Neuronal stem cell (in vitro differentiated cells): Measurements from ENCODE around the gene RAP1A.
A peak's percentile ranks its signal among the peaks of the same experiment; 100 is the strongest.
"Not testable (repeated sequence)": the region's sequence is repeated elsewhere in the genome, so short reads cannot be mapped to it uniquely, and the experiment has no call there.

ENCODE experiments used
- DNase-seq: peaks from one replicate; pipeline ENCODE4 v3.0.0-alpha.2; 2013; ENCODE audit warnings: low spot score
- H2AFZ ChIP-seq: one replicate; pipeline ENCODE4 v1.6.1; 2013; ENCODE audit warnings: mild to moderate bottlenecking, low read length, inconsistent platforms
- H2AK5ac ChIP-seq: 2 replicates; pipeline ENCODE4 v1.6.1; 2013; ENCODE audit warnings: low read depth, mild to moderate bottlenecking, inconsistent platforms, low read length, moderate library complexity, mixed read lengths
- H2BK120ac ChIP-seq: 2 replicates; pipeline ENCODE4 v1.6.1; 2013; ENCODE audit warnings: low read depth, mild to moderate bottlenecking, inconsistent platforms, low read length, moderate library complexity, mixed read lengths
- H2BK12ac ChIP-seq: one replicate; pipeline ENCODE4 v1.6.1; 2013; ENCODE audit warnings: low read length, inconsistent platforms
- H2BK15ac ChIP-seq: 2 replicates; pipeline ENCODE4 v1.6.1; 2013; ENCODE audit warnings: mild to moderate bottlenecking, low read length, inconsistent platforms, mixed read lengths
- H2BK5ac ChIP-seq: one replicate; pipeline ENCODE4 v1.6.1; 2013; ENCODE audit warnings: inconsistent platforms, mild to moderate bottlenecking, low read length, moderate library complexity
- H3K14ac ChIP-seq: one replicate; pipeline ENCODE4 v1.6.1; 2013; ENCODE audit warnings: low read length, inconsistent platforms
- H3K18ac ChIP-seq: 2 replicates; pipeline ENCODE4 v1.6.1; 2013; ENCODE audit warnings: low read length, inconsistent platforms
- H3K23ac ChIP-seq: 2 replicates; pipeline ENCODE4 v1.6.1; 2013; ENCODE audit warnings: low read depth, mild to moderate bottlenecking, mixed read lengths, low read length, inconsistent platforms; ENCODE audit not compliant: poor library complexity
- H3K27ac ChIP-seq: replicated peaks from 3 replicates; pipeline ENCODE4 v1.5.1; 2013; ENCODE audit warnings: low read length, inconsistent platforms
- H3K27me3 ChIP-seq, 3 experiments: 2 replicates each; pipeline ENCODE4 v1.6.1; 2013; ENCODE audit warnings: low read length in 3 of 3, mild to moderate bottlenecking in 2 of 3, inconsistent platforms in 1 of 3, low read depth in 1 of 3, mixed read lengths in 1 of 3, moderate library complexity in 1 of 3; ENCODE audit not compliant: control insufficient read depth in 3 of 3, insufficient read depth in 3 of 3
- H3K36me3 ChIP-seq, 2 donors: replicated peaks in 1 of 2; 2 replicates each; pipeline ENCODE4 v1.6.1; 2013; ENCODE audit warnings: low read length in 2 of 2; ENCODE audit not compliant: control insufficient read depth in 2 of 2, insufficient read depth in 2 of 2
- H3K4ac ChIP-seq: 2 replicates; pipeline ENCODE4 v1.6.1; 2013; ENCODE audit warnings: inconsistent platforms, mild to moderate bottlenecking, low read length, moderate library complexity
- H3K4me1 ChIP-seq, 2 donors: 1 replicate in 1 of 2; 2 replicates in 1 of 2; pipeline ENCODE4 v1.6.1; 2013; ENCODE audit warnings: low read length in 2 of 2, low read depth in 1 of 2; ENCODE audit not compliant: control insufficient read depth in 2 of 2, insufficient read depth in 1 of 2
- H3K4me2 ChIP-seq: one replicate; pipeline ENCODE4 v1.6.1; 2013; ENCODE audit warnings: mild to moderate bottlenecking, low read length, inconsistent platforms; ENCODE audit not compliant: insufficient read depth, poor library complexity, severe bottlenecking
- H3K4me3 ChIP-seq, 2 donors: 2 replicates each; pipeline ENCODE4 v1.5.1; 2013; ENCODE audit warnings: low read length in 2 of 2, mild to moderate bottlenecking in 2 of 2, inconsistent platforms in 1 of 2, moderate library complexity in 1 of 2
- H3K79me1 ChIP-seq: one replicate; pipeline ENCODE4 v1.6.1; 2013; ENCODE audit warnings: low read depth, mild to moderate bottlenecking, inconsistent platforms, low read length, moderate library complexity
- H3K9ac ChIP-seq: one replicate; pipeline ENCODE4 v1.6.1; 2013; ENCODE audit warnings: mild to moderate bottlenecking, low read depth, low read length, inconsistent platforms; ENCODE audit not compliant: poor library complexity
- H3K9me3 ChIP-seq, 2 donors: replicated peaks in 1 of 2; 2 replicates each; pipeline versions ENCODE3 to v1.6.1; 2013; ENCODE audit warnings: low read length in 2 of 2, mild to moderate bottlenecking in 2 of 2, inconsistent platforms in 1 of 2, low read depth in 1 of 2, mixed read lengths in 1 of 2, moderate library complexity in 1 of 2; ENCODE audit not compliant: control insufficient read depth in 2 of 2, insufficient read depth in 1 of 2
- H4K8ac ChIP-seq: one replicate; pipeline ENCODE4 v1.6.1; 2013; ENCODE audit warnings: low read depth, mild to moderate bottlenecking, inconsistent platforms, low read length, moderate library complexity
- H4K91ac ChIP-seq: one replicate; pipeline ENCODE4 v1.6.1; 2013; ENCODE audit warnings: low read length, low read depth, mild to moderate bottlenecking, inconsistent platforms; ENCODE audit not compliant: poor library complexity
- WGBS, 2 donors: extraction: QIAGEN DNeasy Blood & Tissue Kit; methylation state at CpG; one replicate each; pipeline ENCODE4 v1.1.7; 2013; ENCODE audit warnings: missing lambda C conversion rate in 2 of 2, mixed read lengths in 1 of 2; ENCODE audit not compliant: insufficient read length in 2 of 2, insufficient replicate concordance in 1 of 2; ENCODE audit errors: extremely low coverage in 2 of 2; 5-methylcytosine and 5-hydroxymethylcytosine counted together

RAP1A gene

GRCh38 chr1:111742292-111742691 is 122.7 kb downstream of the RAP1A start:
- WGBS, 2 donors: no CpG with 5 or more reads among the region's 14 CpGs
- H3K27me3 ChIP-seq, H3K23ac ChIP-seq, H3K4me3 ChIP-seq, H4K91ac ChIP-seq, H3K4ac ChIP-seq, H3K9me3 ChIP-seq, H3K4me2 ChIP-seq, H2BK15ac ChIP-seq, H3K9ac ChIP-seq, H3K14ac ChIP-seq, DNase-seq, H3K18ac ChIP-seq, H2AFZ ChIP-seq, H2AK5ac ChIP-seq, H2BK12ac ChIP-seq, H3K79me1 ChIP-seq, H2BK120ac ChIP-seq, H3K36me3 ChIP-seq, H2BK5ac ChIP-seq, H4K8ac ChIP-seq, H3K27ac ChIP-seq: not testable (repeated sequence)
- H3K4me1 ChIP-seq: peaks cover 10 to 12% of the 10 kb centered on the region in 2 donors

DNA sequence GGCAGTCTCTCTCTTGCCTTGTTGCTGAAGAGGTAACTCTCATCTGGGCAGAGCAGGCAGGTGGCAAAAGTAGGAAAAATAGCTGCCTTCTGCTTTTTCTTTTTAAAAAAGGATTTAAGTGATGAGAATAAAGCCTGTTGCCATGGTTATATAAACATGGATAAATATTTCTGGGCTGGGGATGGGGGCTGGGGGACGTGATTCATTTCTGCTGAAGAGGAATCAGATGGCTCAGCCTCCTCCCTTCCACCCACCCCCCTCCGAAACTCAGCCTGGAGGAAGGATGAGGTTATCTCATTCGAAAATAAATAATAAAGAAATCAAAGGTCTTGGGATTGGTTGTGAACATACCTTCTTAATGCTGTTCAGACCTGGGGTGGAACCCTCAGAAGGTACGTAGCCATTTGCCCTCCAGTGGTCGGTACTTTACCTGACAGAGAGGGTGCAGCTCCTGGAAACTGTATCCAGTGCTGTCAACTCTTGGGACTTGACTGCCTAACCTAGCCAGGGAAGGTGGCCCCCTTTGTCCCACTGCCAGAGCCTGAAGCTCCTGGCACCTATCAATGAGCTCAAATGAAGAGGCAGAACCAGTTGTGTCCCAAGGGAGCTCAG is 123.5 kb downstream of the RAP1A start:
- Histone ChIP-seq H3K14ac (no peak overlapping the region), H3K4ac (no peak overlapping the region), H4K8ac (no peak overlapping the region), H3K36me3 (no peaks in the 10 kb centered on the region), H4K91ac (no peak overlapping the region), H2AFZ (no peak overlapping the region), H3K4me1 (peaks cover 2 to 9% of the 10 kb centered on the region in 2 donors), H3K9me3 (no peaks in the 10 kb centered on the region), H3K18ac (no peak overlapping the region), H3K27ac (no peak overlapping the region), H3K79me1 (peaks cover 2% of the 10 kb centered on the region), H3K9ac (no peak overlapping the region), H3K4me3 (no peak overlapping the region), H2BK12ac (no peak overlapping the region), H3K4me2 (no peak overlapping the region), H2BK5ac (no peak overlapping the region), H2AK5ac (no peak overlapping the region), H3K23ac (no peak overlapping the region), H3K27me3 (peaks cover 0 to 2% (median 0%) of the 10 kb centered on the region in 3 experiments), H2BK120ac (peak overlapping the region; percentile 10), H2BK15ac (no peak overlapping the region)
- no peak for DNase-seq
- no CpG with 5 or more reads among the region's 5 CpGs for WGBS, 2 donors

GRCh38 chr1:111743679-111744101 is 124.1 kb downstream of the RAP1A start:
- Histone ChIP-seq H3K14ac (no peak overlapping the region), H2BK15ac (no peak overlapping the region), H2BK120ac (no peak overlapping the region), H2BK12ac (no peak overlapping the region), H3K4me3 (no peak overlapping the region), H3K9ac (no peak overlapping the region), H3K79me1 (no peaks in the 10 kb centered on the region), H3K27me3 (peaks cover 0 to 2% (median 0%) of the 10 kb centered on the region in 3 experiments), H3K36me3 (no peaks in the 10 kb centered on the region), H4K8ac (no peak overlapping the region), H2AK5ac (no peak overlapping the region), H3K23ac (no peak overlapping the region), H2AFZ (no peak overlapping the region), H3K4ac (no peak overlapping the region), H3K4me1 (peaks cover 5 to 11% of the 10 kb centered on the region in 2 donors), H3K27ac (no peak overlapping the region), H3K9me3 (no peaks in the 10 kb centered on the region), H4K91ac (no peak overlapping the region), H2BK5ac (no peak overlapping the region), H3K18ac (peak overlapping the region; percentile 13), H3K4me2 (no peak overlapping the region)
- no CpG with 5 or more reads among the region's 3 CpGs for WGBS, 2 donors
- no peak for DNase-seq

DNA sequence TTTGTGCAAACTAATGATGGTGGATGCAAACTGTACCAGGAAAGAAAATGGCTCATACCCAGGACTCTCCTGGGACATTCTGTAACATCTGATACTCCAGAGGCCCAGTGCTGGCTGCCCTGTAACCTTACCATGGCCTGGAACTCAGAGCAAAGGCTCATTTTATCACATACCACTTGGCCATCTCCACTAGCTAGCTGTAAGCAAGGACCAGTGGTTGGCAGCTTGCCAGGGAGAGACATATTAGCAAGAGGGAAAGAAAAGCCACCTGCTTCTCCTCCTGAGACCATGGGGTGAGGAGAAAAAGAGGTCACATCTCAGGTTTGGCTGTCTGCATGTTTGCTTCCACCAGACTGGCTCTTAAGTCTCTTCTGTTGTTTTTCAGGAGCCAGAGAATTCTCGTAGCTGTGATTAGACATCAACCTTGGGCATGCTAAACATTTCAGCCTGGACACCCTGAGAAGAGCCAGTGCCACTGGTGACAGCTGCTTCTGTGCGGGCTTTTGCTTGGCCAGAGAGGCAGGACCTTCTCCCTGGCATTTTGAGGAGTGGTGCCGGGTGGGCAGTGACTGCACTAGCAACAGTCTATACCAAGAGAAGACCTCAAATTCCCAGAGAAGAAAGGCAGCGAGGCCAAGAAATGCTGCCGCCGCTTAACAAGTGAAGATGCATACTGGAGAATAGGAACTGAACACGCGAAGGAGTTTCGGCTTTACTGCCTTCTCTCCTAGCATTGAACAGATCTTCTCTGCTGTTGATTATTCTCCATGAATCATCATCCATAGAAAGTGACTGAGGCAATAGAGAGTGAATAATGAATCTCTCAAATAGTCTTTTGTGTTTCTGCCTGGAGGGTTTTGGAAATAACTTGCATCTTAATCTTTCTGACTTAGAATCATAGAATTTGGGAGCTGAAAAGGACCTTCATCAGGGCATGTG is 126.4 kb downstream of the RAP1A start:
- H3K9me3 ChIP-seq: no peaks in the 10 kb centered on the region
- H3K4ac ChIP-seq: no peak overlapping the region
- no peak overlapping the region for H3K27ac ChIP-seq
- H2BK5ac ChIP-seq: no peak overlapping the region
- no peak overlapping the region for H3K14ac ChIP-seq
- H3K4me1 ChIP-seq: peaks cover 15 to 27% of the 10 kb centered on the region in 2 donors
- no peak overlapping the region for H3K4me3 ChIP-seq
- H3K9ac ChIP-seq: no peak overlapping the region
- no peaks in the 10 kb centered on the region for H3K79me1 ChIP-seq
- peaks cover 0 to 2% (median 0%) of the 10 kb centered on the region in 3 experiments for H3K27me3 ChIP-seq
- no peaks in the 10 kb centered on the region for H3K36me3 ChIP-seq
- no peak overlapping the region for H3K4me2 ChIP-seq
- WGBS, 2 donors: no CpG with 5 or more reads among the region's 9 CpGs
- no peak overlapping the region for H4K8ac ChIP-seq
- no peak overlapping the region for H3K18ac ChIP-seq
- no peak overlapping the region for H2BK120ac ChIP-seq
- no peak overlapping the region for H2AFZ ChIP-seq
- H2BK15ac ChIP-seq: no peak overlapping the region
- no peak overlapping the region for H4K91ac ChIP-seq
- peak overlapping the region; percentile 19 for H2BK12ac ChIP-seq
- no peak overlapping the region for H3K23ac ChIP-seq
- DNase-seq: no peak
- no peak overlapping the region for H2AK5ac ChIP-seq
